COR-L47 (cell line): ENCODE measurements around the gene ARID1A.
"Not testable (repeated sequence)": the region's sequence is repeated elsewhere in the genome, so short reads cannot be mapped to it uniquely, and the experiment has no call there.

ENCODE experiments used
- DNase-seq: peaks from one replicate; lab custom pipeline; 2025; lab: John Stamatoyannopoulos, UW

The ARID1A gene

DNA sequence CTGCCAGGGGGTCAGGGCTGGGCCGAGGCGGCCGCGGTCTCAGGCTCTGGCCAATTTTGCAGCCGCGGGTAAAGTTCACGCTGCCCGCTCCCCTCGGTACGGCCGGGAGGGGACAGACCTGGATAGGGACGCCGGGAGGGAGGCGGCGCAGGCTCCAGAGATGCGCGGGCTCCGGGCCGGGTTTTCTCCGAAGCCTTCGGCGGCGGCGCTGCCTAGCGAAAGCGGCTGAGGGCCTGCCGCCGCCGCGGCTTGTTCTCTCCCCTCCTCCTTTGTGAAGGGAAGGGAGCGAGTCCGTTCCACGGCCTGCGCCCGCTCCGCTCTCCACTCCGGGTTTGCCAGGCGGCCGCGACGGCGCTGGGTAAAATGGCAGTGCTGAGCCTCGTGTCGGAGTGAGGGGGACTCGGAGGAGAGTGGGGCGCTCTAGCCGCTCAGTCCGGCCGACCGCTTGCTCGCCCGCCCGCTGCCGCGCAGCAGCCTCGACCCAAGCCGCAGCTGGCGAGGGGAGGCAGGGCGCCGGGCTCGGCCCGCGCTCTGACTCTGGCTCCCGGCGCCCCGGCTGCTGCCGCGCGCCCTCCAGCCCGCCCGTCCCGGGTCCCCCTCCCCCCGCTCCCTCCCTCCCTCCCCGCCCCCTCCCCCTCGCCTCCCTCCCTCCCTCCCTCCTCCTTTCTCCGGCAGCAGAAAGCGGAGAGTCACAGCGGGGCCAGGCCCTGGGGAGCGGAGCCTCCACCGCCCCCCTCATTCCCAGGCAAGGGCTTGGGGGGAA is at the start of gene ARID1A:
ARID1A (plus strand) TSS at position 660 of the 763 bp plus-strand sequence. CDS start 389 bp downstream, outside the sequence.
- DNase-seq = peak; percentile 96

DNA sequence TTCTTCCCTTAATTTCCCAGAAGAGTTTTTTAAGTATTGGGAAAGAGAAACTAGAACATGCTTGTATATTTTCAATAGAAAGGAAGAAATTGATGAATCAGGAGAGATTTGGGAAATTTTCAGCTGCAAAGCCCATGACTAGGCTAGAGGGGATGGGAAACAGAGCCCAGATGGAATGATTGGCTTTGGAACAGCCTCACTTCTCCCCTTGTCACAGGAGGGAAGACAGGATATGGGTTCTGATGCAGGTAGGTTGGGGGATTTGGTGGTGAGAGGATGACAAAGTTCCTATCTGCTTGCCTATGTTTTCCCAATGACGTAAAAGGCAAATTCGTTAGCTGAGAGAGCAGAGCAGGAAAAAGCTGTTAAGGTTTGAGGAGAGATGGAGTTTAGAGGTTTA is 31.0 kb upstream of the ARID1A start:
- no peak for DNase-seq

DNA sequence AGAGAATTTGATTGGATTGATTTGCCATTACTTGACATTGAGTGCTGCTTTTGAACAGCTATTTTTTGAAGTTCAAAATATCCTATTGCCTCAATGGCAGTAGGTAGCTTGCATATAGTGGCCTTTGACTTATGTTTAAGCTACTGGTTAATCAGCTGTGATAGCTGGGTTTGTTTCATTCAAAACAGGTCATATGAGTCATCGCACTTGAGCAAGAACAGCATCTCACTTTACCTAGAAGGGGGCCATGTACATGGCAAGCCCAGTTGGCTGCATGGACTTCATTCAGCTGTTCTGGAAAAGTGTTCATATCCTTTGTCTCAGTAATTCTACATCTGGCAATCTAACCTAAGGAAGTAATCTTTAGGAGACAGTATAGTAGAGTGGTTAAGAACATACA is 29.0 kb upstream of the ARID1A start:
- no peak for DNase-seq

DNA sequence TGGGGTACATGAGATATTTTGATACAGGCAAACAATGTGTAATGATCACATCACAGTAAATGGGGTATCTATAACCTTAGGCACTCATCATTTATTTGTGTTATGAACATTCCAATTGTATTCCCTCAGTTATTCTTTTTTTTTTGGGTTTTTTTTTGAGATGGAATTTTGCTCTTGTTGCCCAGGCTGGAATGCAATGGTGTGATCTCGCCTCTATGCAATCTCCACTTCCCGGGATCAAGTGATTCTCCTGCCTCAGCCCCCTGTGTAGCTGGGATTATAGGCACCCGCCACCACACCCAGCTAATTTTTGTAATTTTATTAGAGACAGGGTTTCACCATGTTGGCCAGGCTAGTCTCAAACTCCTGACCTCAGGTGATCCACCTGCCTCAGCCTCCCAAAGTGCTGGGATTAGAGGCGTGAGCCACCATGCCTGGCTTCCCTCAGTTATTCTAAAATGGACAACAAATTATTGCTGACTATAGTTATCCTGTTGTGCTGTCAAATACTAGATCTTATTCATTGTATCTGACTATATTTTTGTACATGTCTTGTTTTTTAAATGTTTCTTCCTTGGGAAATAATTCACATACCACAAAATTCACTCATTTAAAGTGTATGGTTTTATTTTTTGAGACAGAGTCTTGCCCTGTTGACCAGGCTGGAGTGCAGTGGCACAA is 27.6 kb upstream of the ARID1A start:
- DNase-seq = not testable (repeated sequence)

DNA sequence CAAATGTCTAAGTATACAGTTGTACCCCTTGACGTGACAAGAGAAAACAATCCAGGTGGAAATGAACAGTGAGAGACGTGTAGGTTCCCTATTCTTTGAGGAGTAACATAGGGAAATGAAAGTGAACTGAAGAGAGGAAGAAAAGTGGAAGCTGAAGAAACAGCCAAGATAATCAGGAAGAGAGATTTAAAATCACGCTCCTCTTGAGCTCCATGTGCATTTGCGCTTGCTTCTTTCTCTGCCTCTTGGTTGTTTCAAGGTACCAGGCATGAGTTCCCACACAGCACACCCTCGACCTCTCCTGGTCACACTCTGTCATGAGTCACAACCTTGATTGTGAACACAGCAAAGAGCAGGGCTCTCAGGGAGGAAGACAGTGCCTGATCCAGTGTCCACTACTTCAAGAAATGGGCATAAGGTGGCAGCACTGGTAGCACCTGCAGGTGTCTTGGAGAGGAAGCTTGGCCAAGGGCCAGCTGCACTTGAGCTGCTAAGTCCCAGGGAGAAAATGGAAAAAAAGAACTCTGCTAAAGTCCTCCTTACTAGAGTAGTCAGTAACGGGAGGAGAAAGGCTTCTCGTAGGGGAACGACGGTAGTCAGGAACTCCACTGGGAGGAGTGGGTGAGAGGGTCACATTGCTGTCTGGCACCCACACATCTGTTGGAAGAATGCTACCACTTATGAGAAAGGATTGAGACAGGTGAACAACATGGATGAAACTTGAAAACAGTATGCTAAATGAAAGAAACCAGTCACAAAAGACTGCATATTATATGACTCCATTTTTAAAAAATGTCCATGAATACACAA is 18.3 kb upstream of the ARID1A start:
- DNase-seq = peak; percentile 90

DNA sequence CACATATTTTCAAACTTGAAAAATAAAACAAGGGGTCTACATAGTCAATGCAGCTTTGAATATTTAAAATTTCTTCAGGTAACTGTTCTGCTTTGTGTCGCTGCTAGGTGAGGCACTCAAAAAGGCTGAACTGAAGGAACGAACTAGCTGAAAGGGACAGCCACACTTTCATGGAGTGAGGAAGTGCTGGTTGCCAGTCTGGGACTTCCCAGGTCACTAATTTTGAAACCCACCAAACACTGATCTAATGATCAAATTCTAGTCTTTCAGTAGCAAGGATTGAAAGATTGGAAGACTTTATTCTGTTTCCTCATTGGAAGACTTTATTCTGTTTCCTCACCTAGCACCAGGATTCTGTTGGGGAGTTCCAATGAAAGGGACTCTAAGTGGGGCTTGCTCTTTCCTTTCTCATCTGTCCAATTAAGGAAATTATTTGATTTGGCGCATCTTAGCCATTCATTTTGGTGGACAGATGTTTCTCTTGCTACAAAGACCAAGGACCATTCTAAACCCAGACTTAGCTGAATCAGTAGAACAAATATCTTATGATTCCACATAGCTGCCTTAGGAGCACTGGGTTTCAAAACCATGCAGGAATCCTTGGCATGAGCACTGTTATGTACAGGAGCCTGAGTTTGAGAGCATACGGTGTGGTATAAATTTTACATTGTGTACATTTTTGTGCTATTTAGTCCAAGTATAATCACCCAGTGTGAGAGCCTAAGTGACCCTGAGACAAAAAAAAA is 10.9 kb upstream of the ARID1A start:
- no peak for DNase-seq

DNA sequence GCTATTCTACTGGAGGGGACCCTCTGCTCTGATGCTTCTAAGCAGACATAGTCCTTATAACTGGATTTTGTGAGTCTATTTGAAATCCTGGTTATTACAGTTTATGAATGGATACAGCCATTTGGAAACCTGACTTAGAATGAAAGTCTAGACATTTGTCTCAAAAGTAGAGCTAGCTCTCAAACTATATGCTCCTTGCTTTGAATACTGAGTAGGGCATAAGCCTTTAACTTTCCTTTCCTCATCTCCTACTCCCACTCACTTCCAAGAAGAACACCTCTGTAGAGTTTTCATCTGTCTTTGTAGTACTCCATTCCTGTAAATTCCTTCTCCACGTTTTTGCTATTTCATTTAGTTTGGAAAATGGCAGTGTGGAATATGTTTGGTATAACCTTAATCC is 9.0 kb upstream of the ARID1A start:
- DNase-seq = no peak

DNA sequence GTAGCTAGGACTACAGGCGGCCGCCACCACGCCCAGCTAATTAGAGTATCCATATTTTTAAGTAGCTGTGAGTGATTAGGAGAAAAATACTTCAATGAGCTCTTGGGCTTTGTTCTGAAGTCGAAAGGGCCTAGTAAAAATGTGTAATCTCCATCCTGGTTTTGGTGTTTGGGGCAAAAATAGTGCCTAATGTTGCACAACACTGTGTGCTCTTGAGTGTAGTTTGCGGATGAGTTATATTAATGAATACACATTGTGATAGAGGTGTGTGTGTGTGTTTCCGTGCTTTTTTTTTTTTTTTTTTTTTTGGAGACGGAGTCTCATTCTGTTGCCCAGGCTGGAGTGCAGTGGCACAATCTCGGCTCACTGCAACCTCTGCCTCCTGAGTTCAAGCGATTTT is 6.3 kb upstream of the ARID1A start:
- DNase-seq = no peak

DNA sequence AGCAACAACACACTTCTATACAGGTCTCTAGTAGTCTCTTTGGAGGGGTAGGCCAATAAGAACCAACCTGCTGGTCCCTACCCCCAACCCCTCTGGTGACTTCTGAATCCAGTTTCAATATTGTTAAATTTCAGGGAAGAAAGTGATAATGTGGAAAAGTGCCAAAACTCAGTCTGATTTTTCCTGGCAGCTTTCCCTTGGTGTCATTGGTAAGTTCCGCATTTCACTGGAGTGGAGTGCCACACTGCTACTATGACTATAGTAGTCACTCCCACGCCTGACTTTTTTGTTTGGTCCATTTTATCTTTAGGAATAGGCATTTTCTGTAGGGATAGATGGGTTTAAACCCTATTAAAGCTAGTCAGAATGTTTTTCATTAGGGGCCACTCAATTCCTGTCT is 5.7 kb upstream of the ARID1A start:
- no peak for DNase-seq

DNA sequence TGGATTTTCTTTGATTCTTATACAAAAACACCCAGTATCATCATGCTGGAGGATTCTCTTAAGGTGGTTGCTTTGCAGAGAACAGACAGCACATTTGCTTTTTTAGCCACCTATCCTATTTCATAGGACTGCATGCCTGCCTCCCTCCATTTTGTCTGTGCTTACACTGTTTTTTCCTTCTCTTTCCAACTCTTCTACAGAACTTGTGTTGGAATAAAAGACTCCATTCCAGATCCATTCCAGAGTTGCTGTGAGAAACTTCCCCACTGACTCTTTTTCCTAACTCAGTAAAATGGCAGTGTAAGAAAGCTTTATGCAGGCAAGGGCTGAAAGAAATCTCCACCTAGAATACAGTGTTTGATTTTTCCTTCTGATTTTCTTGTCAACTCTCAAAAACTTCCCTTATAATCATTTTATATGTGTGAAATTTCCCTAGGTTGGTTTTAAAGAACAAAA is 5.2 kb upstream of the ARID1A start:
- DNase-seq = no peak

DNA sequence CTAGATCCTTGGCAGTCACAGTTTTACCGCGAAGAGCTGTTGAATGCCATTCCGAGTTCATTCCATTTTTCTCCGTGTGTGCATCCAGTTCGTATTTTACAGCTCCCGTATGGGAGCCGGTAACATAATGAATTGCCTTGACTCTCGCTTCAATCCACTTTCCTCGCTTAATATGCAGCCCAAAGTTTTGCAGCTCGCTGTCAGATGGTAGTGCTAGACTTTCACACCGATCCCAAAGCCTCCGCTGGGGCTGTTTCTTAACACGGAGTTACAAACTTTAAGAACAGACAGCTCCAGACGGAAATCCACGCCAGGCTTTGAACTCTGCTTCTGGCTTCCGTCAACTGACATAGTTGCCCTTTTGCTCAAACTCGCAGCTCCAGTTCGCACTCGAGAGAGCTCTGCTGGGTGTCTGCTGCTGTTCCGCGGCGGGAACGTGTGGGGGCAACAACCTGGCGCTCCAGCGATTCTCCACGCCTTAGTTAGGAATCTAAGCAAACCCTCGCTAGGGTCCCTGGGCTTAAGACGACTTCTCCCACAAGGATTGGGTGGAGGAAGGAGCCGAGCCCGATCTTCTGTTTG is 3.5 kb upstream of the ARID1A start:
- DNase-seq = peak; percentile 89

DNA sequence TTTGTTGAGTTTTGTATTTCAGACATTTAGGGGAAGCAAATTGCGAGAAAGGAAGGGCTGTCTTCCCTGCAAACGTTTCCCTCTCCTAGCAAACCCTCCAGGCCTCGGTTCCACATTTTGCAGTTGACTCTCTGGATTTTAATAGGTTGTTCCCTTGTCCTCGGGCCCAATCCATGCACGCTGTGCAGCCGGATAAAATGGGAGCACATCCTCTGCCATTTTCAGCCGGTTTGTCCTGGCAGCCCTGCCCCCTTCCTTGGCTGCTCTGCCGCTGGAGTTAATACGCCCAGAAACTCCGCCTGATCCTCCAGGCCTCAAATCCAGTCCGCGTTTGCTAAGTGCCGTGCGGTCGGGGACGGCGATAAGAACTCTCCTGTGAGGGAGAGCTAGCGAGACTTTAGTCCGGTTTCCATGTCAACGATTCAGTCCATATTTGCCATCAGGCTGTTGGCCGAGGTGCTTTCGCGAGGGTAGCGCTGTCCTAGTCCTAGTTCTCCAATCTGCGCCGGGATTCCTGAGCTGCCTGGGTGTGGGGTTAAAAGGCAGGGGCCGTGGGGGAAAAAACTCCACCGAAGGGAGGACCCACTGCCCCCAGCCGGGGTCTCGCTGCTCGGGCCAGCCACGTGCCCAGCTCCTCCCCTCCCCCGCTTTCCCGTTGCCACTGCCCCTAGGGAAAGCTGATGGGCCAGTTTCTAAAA is 2.9 kb upstream of the ARID1A start:
- DNase-seq = peak; percentile 97

DNA sequence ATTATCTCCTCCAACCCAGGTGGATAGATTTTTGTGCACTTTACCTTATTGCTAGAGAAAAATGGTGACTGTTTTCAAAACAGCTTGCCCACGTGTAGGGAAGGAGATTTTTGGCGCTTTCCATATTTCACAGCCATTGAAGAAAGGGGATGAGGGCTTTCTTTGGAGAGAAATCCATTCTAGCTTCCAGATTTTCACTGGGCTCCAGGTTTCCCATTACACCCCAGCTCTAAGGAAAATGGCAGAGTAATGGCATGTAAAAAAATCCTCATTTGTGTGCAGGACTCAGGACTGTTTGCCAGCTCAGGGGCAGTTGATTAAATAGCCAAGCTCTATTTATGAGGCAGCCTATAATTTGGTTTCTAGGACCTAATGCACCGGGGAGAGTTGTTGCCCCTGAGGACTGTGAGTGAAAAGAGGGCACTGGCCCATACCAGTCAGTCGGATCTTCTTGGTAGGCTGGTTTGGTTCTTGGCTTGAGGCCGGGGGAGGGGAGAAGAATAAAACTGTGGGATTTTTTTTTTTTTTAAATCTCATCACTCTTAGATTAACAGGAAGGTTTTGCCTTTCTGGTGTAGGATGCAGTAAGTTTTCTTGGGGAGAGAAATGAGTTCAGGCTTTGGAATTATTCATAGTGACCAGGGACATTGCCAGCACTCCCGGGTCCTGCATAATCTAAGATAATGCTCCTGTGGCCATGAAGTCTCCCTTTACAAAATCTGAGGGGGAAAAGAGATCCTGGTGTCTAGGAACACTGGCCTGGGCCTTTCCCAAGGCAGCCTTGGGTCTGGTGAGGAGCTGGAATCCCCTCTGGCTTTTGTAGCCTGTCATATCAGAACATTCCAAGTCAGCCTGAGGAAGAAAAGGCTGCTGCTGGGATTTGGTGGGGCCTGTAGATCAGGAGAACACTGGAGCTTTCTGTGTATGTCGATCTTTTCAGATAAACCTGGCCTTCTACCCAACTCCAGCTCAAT is 1.9 kb upstream of the ARID1A start:
- no peak for DNase-seq

DNA sequence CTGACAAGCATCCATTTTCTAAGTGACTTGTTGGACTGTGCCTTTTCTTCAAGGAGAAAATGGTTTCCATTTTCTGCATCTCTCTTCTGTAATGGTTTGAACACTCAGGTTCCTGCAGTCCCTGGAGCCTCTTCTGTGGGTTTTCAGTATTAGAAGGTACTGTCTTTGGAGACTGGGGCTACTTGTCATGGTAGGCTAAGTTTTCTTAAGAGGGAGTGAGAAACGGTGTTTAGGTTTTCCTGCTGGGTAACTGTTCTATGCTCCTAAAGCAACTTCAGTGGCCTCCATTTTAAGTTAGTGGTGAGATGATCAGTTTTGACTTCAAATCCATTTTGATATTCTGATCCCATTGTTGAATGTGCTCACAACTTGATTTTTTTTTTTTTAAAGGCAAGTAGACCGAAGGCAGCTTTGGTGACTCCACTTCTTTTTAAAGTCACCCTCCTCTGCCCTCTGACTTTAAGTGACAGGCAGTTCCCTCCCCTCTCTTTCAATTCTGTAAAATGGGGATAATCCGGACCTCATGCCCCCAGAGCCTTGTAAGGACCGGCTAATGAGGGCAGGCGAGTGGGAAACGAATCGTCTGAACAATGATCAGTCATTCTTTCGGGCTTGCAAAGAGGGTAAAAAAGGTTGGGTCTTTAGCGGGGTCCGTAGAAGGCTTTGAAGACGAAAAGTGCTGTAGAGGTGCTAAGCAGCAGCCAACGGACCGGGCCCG is 1.0 kb upstream of the ARID1A start:
- DNase-seq = no peak

DNA sequence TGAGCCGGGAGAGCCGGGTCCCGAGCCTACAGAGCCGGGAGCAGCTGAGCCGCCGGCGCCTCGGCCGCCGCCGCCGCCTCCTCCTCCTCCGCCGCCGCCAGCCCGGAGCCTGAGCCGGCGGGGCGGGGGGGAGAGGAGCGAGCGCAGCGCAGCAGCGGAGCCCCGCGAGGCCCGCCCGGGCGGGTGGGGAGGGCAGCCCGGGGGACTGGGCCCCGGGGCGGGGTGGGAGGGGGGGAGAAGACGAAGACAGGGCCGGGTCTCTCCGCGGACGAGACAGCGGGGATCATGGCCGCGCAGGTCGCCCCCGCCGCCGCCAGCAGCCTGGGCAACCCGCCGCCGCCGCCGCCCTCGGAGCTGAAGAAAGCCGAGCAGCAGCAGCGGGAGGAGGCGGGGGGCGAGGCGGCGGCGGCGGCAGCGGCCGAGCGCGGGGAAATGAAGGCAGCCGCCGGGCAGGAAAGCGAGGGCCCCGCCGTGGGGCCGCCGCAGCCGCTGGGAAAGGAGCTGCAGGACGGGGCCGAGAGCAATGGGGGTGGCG is 371 bp downstream of the ARID1A start:
- DNase-seq = no peak

DNA sequence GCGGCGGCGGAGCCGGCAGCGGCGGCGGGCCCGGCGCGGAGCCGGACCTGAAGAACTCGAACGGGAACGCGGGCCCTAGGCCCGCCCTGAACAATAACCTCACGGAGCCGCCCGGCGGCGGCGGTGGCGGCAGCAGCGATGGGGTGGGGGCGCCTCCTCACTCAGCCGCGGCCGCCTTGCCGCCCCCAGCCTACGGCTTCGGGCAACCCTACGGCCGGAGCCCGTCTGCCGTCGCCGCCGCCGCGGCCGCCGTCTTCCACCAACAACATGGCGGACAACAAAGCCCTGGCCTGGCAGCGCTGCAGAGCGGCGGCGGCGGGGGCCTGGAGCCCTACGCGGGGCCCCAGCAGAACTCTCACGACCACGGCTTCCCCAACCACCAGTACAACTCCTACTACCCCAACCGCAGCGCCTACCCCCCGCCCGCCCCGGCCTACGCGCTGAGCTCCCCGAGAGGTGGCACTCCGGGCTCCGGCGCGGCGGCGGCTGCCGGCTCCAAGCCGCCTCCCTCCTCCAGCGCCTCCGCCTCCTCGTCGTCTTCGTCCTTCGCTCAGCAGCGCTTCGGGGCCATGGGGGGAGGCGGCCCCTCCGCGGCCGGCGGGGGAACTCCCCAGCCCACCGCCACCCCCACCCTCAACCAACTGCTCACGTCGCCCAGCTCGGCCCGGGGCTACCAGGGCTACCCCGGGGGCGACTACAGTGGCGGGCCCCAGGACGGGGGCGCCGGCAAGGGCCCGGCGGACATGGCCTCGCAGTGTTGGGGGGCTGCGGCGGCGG is 1.0 kb downstream of the ARID1A start:
- no peak for DNase-seq

DNA sequence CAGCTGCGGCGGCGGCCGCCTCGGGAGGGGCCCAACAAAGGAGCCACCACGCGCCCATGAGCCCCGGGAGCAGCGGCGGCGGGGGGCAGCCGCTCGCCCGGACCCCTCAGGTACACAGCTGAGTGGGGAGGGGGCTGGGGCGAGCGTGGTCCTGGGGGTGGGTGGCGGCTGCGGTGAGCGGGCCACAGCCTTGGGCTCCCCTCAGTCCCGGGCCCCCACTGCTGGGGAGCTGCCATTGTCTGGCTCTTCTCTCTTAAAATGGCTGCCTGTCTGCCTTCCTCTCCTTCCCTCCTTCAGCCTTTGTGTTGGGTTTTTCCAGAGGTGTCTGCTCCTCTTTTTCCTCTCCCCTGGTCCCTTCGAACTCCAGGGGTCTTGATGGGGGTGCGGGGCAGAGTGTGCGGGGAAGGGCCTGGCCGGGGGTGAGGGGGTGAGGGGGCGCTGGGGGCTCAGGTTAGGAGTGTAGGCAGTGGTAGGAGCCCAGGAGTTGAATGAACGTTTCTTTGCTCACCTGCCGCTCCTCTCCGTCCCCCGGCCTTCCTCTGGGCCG is 1.7 kb downstream of the ARID1A start:
- no peak for DNase-seq
